GM21737 (cell line): ENCODE data around the gene STX17.

ENCODE experiments used
- ATAC-seq: cut with Tn5 transposase; IDR thresholded peaks from one replicate; pipeline ENCODE4 v1.9.1; 2021; ENCODE audit warnings: mild to moderate bottlenecking, moderate library complexity; ENCODE audit not compliant: unreplicated experiment

The STX17 gene

GRCh38 chr9:99905833-99906402, 536 bp upstream of the STX17 start:
- no peak for ATAC-seq

GRCh38 chr9:99907208-99907532, 716 bp downstream of the STX17 start:
- ATAC-seq: no peak

GRCh38 chr9:99911600-99911999, 5.1 kb downstream of the STX17 start:
- ATAC-seq: no peak

GRCh38 chr9:99916650-99917049, 10.2 kb downstream of the STX17 start:
- ATAC-seq: no peak

- ATAC-seq: no peak
Measured at GRCh38 chr9:99918134-99918533, 11.7 kb downstream of the STX17 start.

GRCh38 chr9:99919930-99920329, 13.5 kb downstream of the STX17 start:
- no peak for ATAC-seq

GRCh38 chr9:99921875-99922710, 15.6 kb downstream of the STX17 start:
- no peak for ATAC-seq

- ATAC-seq: no peak
Measured at GRCh38 chr9:99922711-99923030, 16.2 kb downstream of the STX17 start.

- ATAC-seq: no peak
Measured at GRCh38 chr9:99925541-99925940, 19.1 kb downstream of the STX17 start.

- no peak for ATAC-seq
Measured at GRCh38 chr9:99929652-99930051, 23.2 kb downstream of the STX17 start.

- ATAC-seq: no peak
Measured at GRCh38 chr9:99931155-99931840, 24.8 kb downstream of the STX17 start.

- ATAC-seq: no peak
Measured at GRCh38 chr9:99936947-99937587, 30.6 kb downstream of the STX17 start.

- no peak for ATAC-seq
Measured at GRCh38 chr9:99947395-99947794, 40.9 kb downstream of the STX17 start.

GRCh38 chr9:99948482-99948881, 42.0 kb downstream of the STX17 start:
- ATAC-seq: no peak

GRCh38 chr9:99948896-99949295, 42.4 kb downstream of the STX17 start:
- no peak for ATAC-seq

GRCh38 chr9:99953861-99954507, 47.5 kb downstream of the STX17 start:
- ATAC-seq: no peak

- peak; percentile 72 for ATAC-seq
Measured at GRCh38 chr9:99954819-99955218, 48.4 kb downstream of the STX17 start.

- ATAC-seq: no peak
Measured at GRCh38 chr9:99955606-99956005, 49.2 kb downstream of the STX17 start.

- ATAC-seq: no peak
Measured at GRCh38 chr9:99962680-99963261, 56.3 kb downstream of the STX17 start.

GRCh38 chr9:99964336-99964735, 57.9 kb downstream of the STX17 start:
- ATAC-seq: no peak

GRCh38 chr9:99966001-99966400, 59.5 kb downstream of the STX17 start:
- no peak for ATAC-seq
